Loucy (cell line): Measurements from ENCODE around the gene RERE.

ENCODE experiments used
- H2AFZ ChIP-seq: fragments of 200-600 bp; sonication (generic); 2 replicates; pipeline ENCODE4 v1.6.0; 2016; ENCODE audit warnings: antibody characterized with exemption, mild to moderate bottlenecking, low read length, moderate library complexity
- H3F3A ChIP-seq: fragments of 200-600 bp; 2 replicates; pipeline ENCODE4 v1.6.0; 2016; ENCODE audit warnings: antibody characterized with exemption, low read depth, mild to moderate bottlenecking
- H3K27me3 ChIP-seq: fragments of 200-600 bp; sonication (generic); 2 replicates; pipeline ENCODE4 v1.6.1; 2014; ENCODE audit warnings: low read length, mild to moderate bottlenecking; ENCODE audit not compliant: insufficient read depth, poor library complexity, severe bottlenecking
- H3K36me3 ChIP-seq: fragments of 200-600 bp; sonication (generic); 2 replicates; pipeline ENCODE4 v1.6.1; 2016; ENCODE audit warnings: low read length; ENCODE audit not compliant: insufficient read depth
- H3K4me1 ChIP-seq: fragments of 200-600 bp; sonication (generic); 2 replicates; pipeline ENCODE4 v1.5.1; 2014; ENCODE audit warnings: low read length, mild to moderate bottlenecking; ENCODE audit not compliant: insufficient read depth, poor library complexity, severe bottlenecking
- H3K4me2 ChIP-seq: fragments of 200-600 bp; sonication (generic); 2 replicates; pipeline ENCODE4 v1.6.0; 2014; ENCODE audit warnings: antibody characterized with exemption, low read length, low read depth, mild to moderate bottlenecking; ENCODE audit not compliant: poor library complexity, severe bottlenecking
- H3K4me3 ChIP-seq: fragments of 200-600 bp; sonication (generic); 2 replicates; pipeline ENCODE4 v1.5.1; 2014; ENCODE audit warnings: low read length, mild to moderate bottlenecking, mixed read lengths; ENCODE audit not compliant: poor library complexity, severe bottlenecking
- H3K79me2 ChIP-seq: fragments of 200-600 bp; sonication (generic); 2 replicates; pipeline ENCODE4 v1.6.1; 2014; ENCODE audit warnings: low read length; ENCODE audit not compliant: insufficient read depth
- H3K9ac ChIP-seq: fragments of 200-600 bp; sonication (generic); 2 replicates; pipeline ENCODE4 v1.6.0; 2014; ENCODE audit warnings: mild to moderate bottlenecking, low read depth, low read length, moderate library complexity; ENCODE audit not compliant: poor library complexity, severe bottlenecking
- H3K9me2 ChIP-seq: fragments of 200-600 bp; sonication (generic); replicated peaks from 2 replicates; pipeline ENCODE4 v1.6.1; 2016; ENCODE audit warnings: low read depth, low read length, mixed read lengths
- H3K9me3 ChIP-seq: fragments of 200-600 bp; sonication (generic); 2 replicates; pipeline ENCODE4 v1.6.1; 2014; ENCODE audit warnings: mild to moderate bottlenecking, antibody characterized with exemption, low read length, low read depth; ENCODE audit not compliant: insufficient read depth
- H4K20me1 ChIP-seq: fragments of 200-600 bp; sonication (generic); 2 replicates; pipeline ENCODE4 v1.6.0; 2014; ENCODE audit warnings: antibody characterized with exemption, low read length, mild to moderate bottlenecking; ENCODE audit not compliant: insufficient read depth, poor library complexity, severe bottlenecking
- EZH2phosphoT487 ChIP-seq: fragments of 200-600 bp; IDR thresholded peaks from 2 replicates; pipeline ENCODE4 v1.6.1; 2018; ENCODE audit warnings: antibody characterized with exemption, mild to moderate bottlenecking, moderate library complexity, borderline replicate concordance
- TF ChIP-seq, protein P1 (sequence below): fragments of 200-600 bp; sonication (generic); conservative IDR thresholded peaks from 2 replicates; pipeline ENCODE4 v1.5.1; 2014; ENCODE audit warnings: mild to moderate bottlenecking, antibody characterized with exemption, low read length

Gene RERE

GRCh38 chr1:8344893-8345507 is 472.4 kb downstream of the RERE start:
- H3K79me2 ChIP-seq = no peaks in the 10 kb centered on the region
- no peak overlapping the region for H3K4me3 ChIP-seq
- no peak overlapping the region for H3K9ac ChIP-seq
- no peaks in the 10 kb centered on the region for H3K4me1 ChIP-seq
- no peak overlapping the region for H2AFZ ChIP-seq
- no peak for TF ChIP-seq EZH2phosphoT487
- TF ChIP-seq, protein P1, sequence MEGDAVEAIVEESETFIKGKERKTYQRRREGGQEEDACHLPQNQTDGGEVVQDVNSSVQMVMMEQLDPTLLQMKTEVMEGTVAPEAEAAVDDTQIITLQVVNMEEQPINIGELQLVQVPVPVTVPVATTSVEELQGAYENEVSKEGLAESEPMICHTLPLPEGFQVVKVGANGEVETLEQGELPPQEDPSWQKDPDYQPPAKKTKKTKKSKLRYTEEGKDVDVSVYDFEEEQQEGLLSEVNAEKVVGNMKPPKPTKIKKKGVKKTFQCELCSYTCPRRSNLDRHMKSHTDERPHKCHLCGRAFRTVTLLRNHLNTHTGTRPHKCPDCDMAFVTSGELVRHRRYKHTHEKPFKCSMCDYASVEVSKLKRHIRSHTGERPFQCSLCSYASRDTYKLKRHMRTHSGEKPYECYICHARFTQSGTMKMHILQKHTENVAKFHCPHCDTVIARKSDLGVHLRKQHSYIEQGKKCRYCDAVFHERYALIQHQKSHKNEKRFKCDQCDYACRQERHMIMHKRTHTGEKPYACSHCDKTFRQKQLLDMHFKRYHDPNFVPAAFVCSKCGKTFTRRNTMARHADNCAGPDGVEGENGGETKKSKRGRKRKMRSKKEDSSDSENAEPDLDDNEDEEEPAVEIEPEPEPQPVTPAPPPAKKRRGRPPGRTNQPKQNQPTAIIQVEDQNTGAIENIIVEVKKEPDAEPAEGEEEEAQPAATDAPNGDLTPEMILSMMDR = no peak
- H3K9me3 ChIP-seq = no peaks in the 10 kb centered on the region
- H3F3A ChIP-seq = no peaks in the 10 kb centered on the region
- H3K9me2 ChIP-seq = no peaks in the 10 kb centered on the region
- H3K4me2 ChIP-seq = no peak overlapping the region
- H3K36me3 ChIP-seq = no peaks in the 10 kb centered on the region
- no peaks in the 10 kb centered on the region for H4K20me1 ChIP-seq
- no peaks in the 10 kb centered on the region for H3K27me3 ChIP-seq

DNA sequence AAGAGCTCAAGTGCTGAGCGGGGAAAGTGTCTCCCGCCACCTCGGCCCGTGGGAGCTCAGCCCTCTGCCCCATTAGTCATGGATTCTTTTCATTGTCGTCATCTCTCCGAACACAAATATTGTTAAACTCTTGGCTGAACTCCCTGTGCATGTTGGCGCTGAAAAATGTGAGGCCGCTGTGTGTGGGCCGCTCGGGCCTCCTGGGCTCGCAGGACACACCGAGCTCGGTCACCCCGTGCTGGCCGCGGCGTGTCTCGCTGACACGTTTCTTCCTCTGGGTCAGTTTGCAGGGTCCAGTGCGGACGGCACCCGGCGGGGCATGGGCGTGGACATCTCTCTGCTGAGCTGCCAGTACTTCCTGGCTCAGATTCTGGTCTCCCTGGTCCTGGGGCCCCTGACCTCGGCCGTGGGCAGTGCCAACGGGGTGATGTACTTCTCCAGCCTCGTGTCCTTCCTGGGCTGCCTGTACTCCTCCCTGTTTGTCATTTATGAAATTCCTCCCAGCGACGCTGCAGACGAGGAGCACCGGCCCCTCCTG is 473.9 kb downstream of the RERE start:
- no peaks in the 10 kb centered on the region for H3K4me1 ChIP-seq
- no peak for TF ChIP-seq EZH2phosphoT487
- TF ChIP-seq, protein P1 = no peak
- no peak overlapping the region for H3K4me2 ChIP-seq
- no peaks in the 10 kb centered on the region for H4K20me1 ChIP-seq
- H3K79me2 ChIP-seq = no peaks in the 10 kb centered on the region
- no peaks in the 10 kb centered on the region for H3K9me2 ChIP-seq
- H3K4me3 ChIP-seq = no peak overlapping the region
- no peak overlapping the region for H3K9ac ChIP-seq
- H3K36me3 ChIP-seq = no peaks in the 10 kb centered on the region
- H3F3A ChIP-seq = no peaks in the 10 kb centered on the region
- H3K9me3 ChIP-seq = no peaks in the 10 kb centered on the region
- H2AFZ ChIP-seq = no peak overlapping the region
- H3K27me3 ChIP-seq = no peaks in the 10 kb centered on the region

- Histone ChIP-seq H3K4me2 (no peak overlapping the region), H4K20me1 (no peaks in the 10 kb centered on the region), H3K36me3 (no peaks in the 10 kb centered on the region), H3K9me2 (no peaks in the 10 kb centered on the region), H2AFZ (no peak overlapping the region), H3K9ac (no peak overlapping the region), H3F3A (no peaks in the 10 kb centered on the region), H3K9me3 (no peaks in the 10 kb centered on the region; the same call in 1 of the 2 replicates), H3K27me3 (no peaks in the 10 kb centered on the region), H3K4me1 (no peaks in the 10 kb centered on the region), H3K4me3 (no peak overlapping the region), H3K79me2 (no peaks in the 10 kb centered on the region)
- TF ChIP-seq EZH2phosphoT487 = no peak
- TF ChIP-seq, protein P1 = no peak
Observed at GRCh38 chr1:8343044-8343443, 474.4 kb downstream of the RERE start.
